PC-3 (cell line): ENCODE measurements around the gene EIF4G3. TPM values are rescaled to one million over a fixed set of nuclear protein-coding genes. Genes with fewer than 3 reads are reported as not detected.

Source experiments
- ATAC-seq: fragments of 200-7000 bp; cut with Tn5 transposase; 2 replicates; pipeline ENCODE4 v1.9.1; 2020; ENCODE audit warnings: mild to moderate bottlenecking, moderate library complexity
- BruUV-seq: library from RNA; stranded (reverse); fragments of 400-500 nt; replicated peaks from 2 replicates; lab custom pipeline; 2021; lab: Mats Ljungman, UMichigan
- CTCF ChIA-PET: fragments of 300-600 bp; sonication (Branson Sonifier 250); formaldehyde crosslinking; loops from one replicate; lab custom pipeline; 2022; ENCODE audit warnings: antibody characterized with exemption; lab: Charles Lee
- POLR2A ChIA-PET: fragments of 300-600 bp; sonication (Branson Sonifier 250); formaldehyde crosslinking; loops from one replicate; lab custom pipeline; 2022; ENCODE audit warnings: antibody characterized with exemption; ENCODE audit not compliant: unreplicated experiment; lab: Charles Lee
- DNase-seq: peaks from one replicate; pipeline ENCODE4 v3.0.0-alpha.2; 2015
- H2AFZ ChIP-seq: fragments of 300-600 bp; sonication (generic); 2 replicates; pipeline ENCODE4 v1.6.0; 2016; ENCODE audit warnings: antibody characterized with exemption, low read length
- H3F3A ChIP-seq: fragments of 300-600 bp; sonication (generic); one replicate; pipeline ENCODE4 v1.6.0; 2017; ENCODE audit warnings: antibody characterized with exemption, low read length, control low read depth, mild to moderate bottlenecking; ENCODE audit not compliant: unreplicated experiment
- H3K27ac ChIP-seq: fragments of 300-600 bp; sonication (generic); 2 replicates; pipeline ENCODE4 v1.5.1; 2016; ENCODE audit warnings: mild to moderate bottlenecking, low read length
- H3K27me3 ChIP-seq: fragments of 300-600 bp; sonication (generic); 2 replicates; pipeline ENCODE4 v1.6.1; 2016; ENCODE audit warnings: low read length, mixed read lengths
- H3K36me3 ChIP-seq: fragments of 300-600 bp; sonication (generic); 2 replicates; pipeline ENCODE4 v1.6.1; 2016; ENCODE audit warnings: low read depth, mixed run types, low read length, mixed read lengths
- H3K4me1 ChIP-seq: fragments of 300-600 bp; sonication (generic); 2 replicates; pipeline ENCODE4 v1.5.1; 2016; ENCODE audit warnings: low read length; ENCODE audit not compliant: insufficient read depth
- H3K4me2 ChIP-seq: fragments of 300-600 bp; sonication (generic); 2 replicates; pipeline ENCODE4 v1.6.0; 2016; ENCODE audit warnings: low read length
- H3K4me3 ChIP-seq: fragments of 300-600 bp; sonication (generic); 2 replicates; pipeline ENCODE4 v1.5.1; 2016; ENCODE audit warnings: mild to moderate bottlenecking, low read length, mixed read lengths
- H3K79me2 ChIP-seq: fragments of 300-600 bp; sonication (generic); 2 replicates; pipeline ENCODE4 v1.6.1; 2017; ENCODE audit warnings: low read length, mixed read lengths
- H3K9ac ChIP-seq: fragments of 300-600 bp; sonication (generic); 2 replicates; pipeline ENCODE4 v1.6.0; 2016; ENCODE audit warnings: mild to moderate bottlenecking, low read length
- H3K9me2 ChIP-seq: fragments of 300-600 bp; sonication (generic); replicated peaks from 2 replicates; pipeline ENCODE4 v1.6.1; 2016; ENCODE audit warnings: mixed run types, low read length, mixed read lengths
- H3K9me3 ChIP-seq: fragments of 300-600 bp; sonication (generic); 2 replicates; pipeline ENCODE4 v1.6.1; 2016; ENCODE audit warnings: low read length, mixed read lengths
- H4K20me1 ChIP-seq: fragments of 300-600 bp; sonication (generic); 2 replicates; pipeline ENCODE4 v1.6.1; 2016; ENCODE audit warnings: low read length, mixed read lengths
- CTCF ChIP-seq: fragments of 300-600 bp; sonication (generic); conservative IDR thresholded peaks from 2 replicates; pipeline ENCODE4 v1.5.1; 2017; ENCODE audit warnings: antibody characterized with exemption, low read depth, mild to moderate bottlenecking, low read length
- EZH2 ChIP-seq: fragments of 300-600 bp; sonication (generic); IDR thresholded peaks from one replicate; pipeline ENCODE4 v1.6.1; 2017; ENCODE audit warnings: antibody characterized with exemption, mild to moderate bottlenecking, low read length; ENCODE audit not compliant: unreplicated experiment
- EZH2phosphoT487 ChIP-seq: fragments of 300-600 bp; sonication (generic); IDR thresholded peaks from 2 replicates; pipeline ENCODE4 v1.6.1; 2018; ENCODE audit warnings: mild to moderate bottlenecking, antibody characterized with exemption, low read length, borderline replicate concordance
- intact Hi-C: fragments of 100-400 bp; cut with micrococcal nuclease; formaldehyde crosslinking; loops from 2 replicates; pipeline ENCODE4 v1.9.0; 2023
- total RNA-seq: library from RNA; depleted of rRNA; stranded (reverse); fragments of >200 nt; gene quantifications from 2 replicates; pipeline ENCODE4 v1.2.3, GENCODE V29; 2014

EIF4G3 gene
- total RNA-seq, 1 experiment from 2014 or later = 16.9 TPM

GRCh38 chr1:20998826-20999225 is 177.9 kb downstream of the EIF4G3 start:
- no peaks in the 10 kb centered on the region for H3K4me1 ChIP-seq
- H4K20me1 ChIP-seq = no peaks in the 10 kb centered on the region
- no peaks in the 10 kb centered on the region for H3K9me2 ChIP-seq
- POLR2A ChIA-PET = interaction anchor here (0.7 kb wide), 1 partner anchor 23 kb away, joined by 4 read pairs; no protein-coding TSS in a partner anchor
- DNase-seq = no peak
- no peak overlapping the region for H3K4me3 ChIP-seq
- H3K4me2 ChIP-seq = no peak overlapping the region
- no peaks in the 10 kb centered on the region for H3K79me2 ChIP-seq
- H3K27me3 ChIP-seq = no peaks in the 10 kb centered on the region
- H3K27ac ChIP-seq = no peak overlapping the region
- CTCF ChIA-PET = no interaction called here
- no peaks in the 10 kb centered on the region for H3F3A ChIP-seq
- H3K36me3 ChIP-seq = no peaks in the 10 kb centered on the region
- no peak for ATAC-seq
- H3K9me3 ChIP-seq = no peaks in the 10 kb centered on the region
- TF ChIP-seq CTCF (no peak), EZH2phosphoT487 (no peak), EZH2 (no peak)
- no peak overlapping the region for H3K9ac ChIP-seq
- intact Hi-C loops = loop anchor here (10.0 kb wide), 1 partner anchor 56 kb away; no protein-coding TSS in a partner anchor
- no TSS peak for BruUV-seq
- no peak overlapping the region for H2AFZ ChIP-seq

GRCh38 chr1:20997602-20998224 is 179.0 kb downstream of the EIF4G3 start:
- Histone ChIP-seq H3F3A (no peaks in the 10 kb centered on the region), H3K4me3 (no peak overlapping the region), H3K36me3 (no peaks in the 10 kb centered on the region), H3K27me3 (no peaks in the 10 kb centered on the region), H2AFZ (no peak overlapping the region), H3K9me3 (no peaks in the 10 kb centered on the region), H3K4me2 (no peak overlapping the region), H4K20me1 (no peaks in the 10 kb centered on the region), H3K9me2 (no peaks in the 10 kb centered on the region), H3K4me1 (no peaks in the 10 kb centered on the region), H3K27ac (no peak overlapping the region), H3K9ac (no peak overlapping the region), H3K79me2 (no peaks in the 10 kb centered on the region)
- no peak for TF ChIP-seq CTCF
- no peak for TF ChIP-seq EZH2phosphoT487
- TF ChIP-seq EZH2 = no peak
- ChIA-PET POLR2A (interaction anchor here (0.6 to 0.8 kb wide), 3 partner anchors 197 to 294 kb away, joined by 3 to 11 read pairs (median 4); no protein-coding TSS in a partner anchor), CTCF (interaction anchor here (0.6 kb wide), 1 partner anchor 785 kb away, joined by 3 read pairs; no protein-coding TSS in a partner anchor)
- no TSS peak for BruUV-seq
- ATAC-seq (no peak), DNase-seq (no peak)
- intact Hi-C loops = loop anchor here (10.0 kb wide), 1 partner anchor 57 kb away; no protein-coding TSS in a partner anchor

- TF ChIP-seq CTCF (no peak), EZH2 (no peak), EZH2phosphoT487 (no peak)
- intact Hi-C loops = loop anchor here (10.0 kb wide), 1 partner anchor 58 kb away; no protein-coding TSS in a partner anchor
- H3K9ac ChIP-seq = no peak overlapping the region
- no peak overlapping the region for H3K4me3 ChIP-seq
- H3K9me2 ChIP-seq = no peaks in the 10 kb centered on the region
- H3K27ac ChIP-seq = no peak overlapping the region
- DNase-seq (no peak), ATAC-seq (no peak)
- no peaks in the 10 kb centered on the region for H3F3A ChIP-seq
- no peaks in the 10 kb centered on the region for H3K9me3 ChIP-seq
- no peak overlapping the region for H3K4me2 ChIP-seq
- CTCF ChIA-PET = no interaction called here
- POLR2A ChIA-PET = no interaction called here
- no peaks in the 10 kb centered on the region for H3K36me3 ChIP-seq
- H3K79me2 ChIP-seq = no peaks in the 10 kb centered on the region
- no peaks in the 10 kb centered on the region for H3K4me1 ChIP-seq
- no TSS peak for BruUV-seq
- H4K20me1 ChIP-seq = no peaks in the 10 kb centered on the region
- H2AFZ ChIP-seq = no peak overlapping the region
- no peaks in the 10 kb centered on the region for H3K27me3 ChIP-seq
Measured at GRCh38 chr1:20996554-20996953, 180.1 kb downstream of the EIF4G3 start.
